Endodermal cell (in vitro differentiated cells): Measurements from ENCODE around the gene ENDOV. TPM values are rescaled to one million over a fixed set of nuclear protein-coding genes. Genes with fewer than 3 reads are reported as not detected.
A peak's percentile ranks its signal among the peaks of the same experiment; 100 is the strongest.

Experiments
- DNase-seq: peaks from one replicate; pipeline ENCODE4 v3.0.0-alpha.2; 2017
- H3K27ac ChIP-seq: 2 replicates; pipeline ENCODE4 v1.5.1; 2013; ENCODE audit warnings: mild to moderate bottlenecking, low read depth, low read length, moderate library complexity
- H3K27me3 ChIP-seq: 2 replicates; pipeline ENCODE4 v1.6.1; 2013; ENCODE audit warnings: mild to moderate bottlenecking, low read length, moderate library complexity; ENCODE audit not compliant: insufficient read depth, control insufficient read depth, poor library complexity, severe bottlenecking
- H3K36me3 ChIP-seq: 2 replicates; pipeline ENCODE4 v1.7.0; 2013; ENCODE audit warnings: mild to moderate bottlenecking, low read length, moderate library complexity; ENCODE audit not compliant: control insufficient read depth, insufficient read depth
- H3K4me1 ChIP-seq: one replicate; pipeline ENCODE4 v1.7.0; 2013; ENCODE audit warnings: low read length; ENCODE audit not compliant: control insufficient read depth, insufficient read depth
- H3K4me3 ChIP-seq: 2 replicates; pipeline ENCODE4 v1.5.1; 2013; ENCODE audit warnings: mild to moderate bottlenecking, low read length, moderate library complexity
- H3K9ac ChIP-seq: 2 replicates; pipeline ENCODE4 v1.6.1; 2013; ENCODE audit warnings: mild to moderate bottlenecking, low read length, moderate library complexity; ENCODE audit not compliant: poor library complexity, severe bottlenecking; ENCODE audit errors: extremely low read depth
- H3K9me3 ChIP-seq: 2 replicates; pipeline ENCODE4 v1.6.1; 2013; ENCODE audit warnings: mild to moderate bottlenecking, low read length, moderate library complexity; ENCODE audit not compliant: control insufficient read depth
- H3K27ac Mint-ChIP-seq: 2 replicates; pipeline ENCODE4 v1.8.0; 2020; ENCODE audit warnings: mixed read lengths
- H3K27me3 Mint-ChIP-seq: 2 replicates; pipeline ENCODE4 v1.8.0; 2021; ENCODE audit warnings: mild to moderate bottlenecking, mixed read lengths; ENCODE audit not compliant: insufficient read depth
- H3K36me3 Mint-ChIP-seq: 2 replicates; pipeline ENCODE4 v1.8.0; 2020; ENCODE audit warnings: low read depth, mixed read lengths
- H3K4me1 Mint-ChIP-seq: 2 replicates; pipeline ENCODE4 v1.8.0; 2020; ENCODE audit warnings: mixed read lengths
- H3K4me3 Mint-ChIP-seq: 2 replicates; pipeline ENCODE4 v1.8.0; 2020; ENCODE audit warnings: mild to moderate bottlenecking, moderate library complexity, mixed read lengths
- H3K9me3 Mint-ChIP-seq: 2 replicates; pipeline ENCODE4 v1.8.0; 2020; ENCODE audit warnings: mild to moderate bottlenecking, mixed read lengths
- CTCF ChIP-seq: fragments of 200-600 bp; sonication (generic); conservative IDR thresholded peaks from 2 replicates; pipeline ENCODE4 v1.5.0; 2021; ENCODE audit warnings: antibody characterized with exemption, mild to moderate bottlenecking
- WGBS, 2 experiments: methylation state at CpG; one replicate each; pipeline versions ENCODE4 v1.1.5 to v1.1.7; 2013; ENCODE audit warnings: missing lambda C conversion rate in 2 of 2, mixed read lengths in 1 of 2; ENCODE audit not compliant: insufficient coverage in 1 of 2, insufficient read length in 1 of 2; 5-methylcytosine and 5-hydroxymethylcytosine counted together
- total RNA-seq, 2 donors: library from RNA; stranded (reverse); fragmentation: NEBNext Ultra II Directional in 1 of 2; extraction: Animal tissue kit (Norgen Biotek cat#: 25700) in 1 of 2; gene quantifications; 2 replicates in 1 of 2; 3 replicates in 1 of 2; pipeline ENCODE4 v1.2.1, GENCODE V29; 2021

ENDOV gene
- total RNA-seq, 2 donors from 2014 or later = 38.8 to 47.1 TPM

DNA sequence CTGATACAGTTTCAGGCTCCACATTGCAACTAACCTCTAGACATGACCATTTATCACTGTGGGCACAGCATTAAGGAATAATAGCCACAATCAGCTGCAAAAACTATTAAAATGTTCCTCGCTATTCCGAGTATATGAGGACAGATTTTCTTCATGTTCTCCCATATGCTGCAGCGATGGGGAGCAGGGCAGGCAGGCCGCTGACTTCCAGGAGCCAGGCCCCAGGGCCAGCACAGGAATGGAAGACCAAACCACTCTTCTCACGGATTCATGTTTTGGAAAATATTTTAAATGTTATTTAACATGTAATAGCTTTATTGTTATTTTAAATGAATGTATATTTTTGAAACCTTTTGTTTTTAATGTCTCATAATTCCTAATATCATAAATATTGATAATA is 43.8 kb upstream of the ENDOV start:
- Mint-ChIP-seq H3K36me3 (peaks cover 71% of the 10 kb centered on the region), H3K4me1 (peaks cover 18% of the 10 kb centered on the region), H3K9me3 (no peaks in the 10 kb centered on the region), H3K27ac (no peak overlapping the region), H3K27me3 (no peaks in the 10 kb centered on the region), H3K4me3 (no peak overlapping the region)
- no peaks in the 10 kb centered on the region for H3K27me3 ChIP-seq
- no peak for TF ChIP-seq CTCF
- no peak overlapping the region for H3K4me3 ChIP-seq
- peaks cover 85% of the 10 kb centered on the region for H3K36me3 ChIP-seq
- H3K9me3 ChIP-seq = no peaks in the 10 kb centered on the region
- H3K9ac ChIP-seq = no peak overlapping the region
- H3K27ac ChIP-seq = no peak overlapping the region
- DNase-seq = no peak
- H3K4me1 ChIP-seq = peaks cover 6% of the 10 kb centered on the region
- WGBS, 2 experiments = 95 to 100% methylated on average over 3 to 4 of the region's 5 CpGs

GRCh38 chr17:80372456-80372855 is 42.5 kb upstream of the ENDOV start:
- TF ChIP-seq CTCF = no peak
- Mint-ChIP-seq H3K4me1 (peaks cover 29% of the 10 kb centered on the region), H3K27ac (no peak overlapping the region), H3K27me3 (no peaks in the 10 kb centered on the region), H3K4me3 (no peak overlapping the region), H3K9me3 (no peaks in the 10 kb centered on the region), H3K36me3 (peaks cover 76% of the 10 kb centered on the region)
- H3K4me3 ChIP-seq = no peak overlapping the region
- peaks cover 80% of the 10 kb centered on the region for H3K36me3 ChIP-seq
- H3K9me3 ChIP-seq = no peaks in the 10 kb centered on the region
- H3K27ac ChIP-seq = no peak overlapping the region
- 95% methylated on average over 8 to 11 of the region's 11 CpGs for WGBS, 2 experiments
- H3K9ac ChIP-seq = no peak overlapping the region
- H3K27me3 ChIP-seq = no peaks in the 10 kb centered on the region
- no peak for DNase-seq
- H3K4me1 ChIP-seq = peaks cover 13% of the 10 kb centered on the region

DNA sequence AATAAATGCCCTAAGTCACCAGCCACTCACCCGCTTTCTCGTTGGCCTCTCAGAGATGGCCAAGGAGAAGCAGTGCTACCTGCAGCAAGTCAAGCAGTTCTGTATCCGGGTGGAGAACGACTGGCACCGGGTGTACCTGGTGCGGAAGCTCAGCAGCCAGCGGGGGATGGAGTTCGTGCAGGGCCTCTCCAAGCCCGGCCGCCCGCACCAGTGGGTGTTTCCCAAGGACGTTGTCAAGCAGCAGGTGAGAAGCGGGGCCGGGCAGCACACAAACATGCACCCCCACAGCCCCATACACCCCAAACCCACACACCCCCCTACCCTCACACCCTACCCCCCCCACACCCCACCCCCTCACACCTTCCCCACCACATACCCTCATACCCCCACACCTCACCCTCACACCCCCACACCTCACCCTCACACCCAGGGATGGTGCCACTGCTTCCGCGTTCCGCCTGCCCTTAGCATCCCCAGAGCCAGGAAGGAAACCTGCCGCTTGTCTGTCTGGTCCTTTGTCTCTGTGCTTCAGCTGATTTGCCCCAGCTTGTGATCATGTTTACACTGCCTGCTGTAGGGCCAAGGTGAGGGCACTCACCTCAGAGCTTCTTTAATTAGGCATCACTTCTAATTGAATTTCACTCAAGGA is 41.9 kb upstream of the ENDOV start:
- Mint-ChIP-seq H3K27ac (peak overlapping the region; percentile 8), H3K9me3 (no peaks in the 10 kb centered on the region), H3K27me3 (no peaks in the 10 kb centered on the region), H3K36me3 (peaks cover 76% of the 10 kb centered on the region), H3K4me3 (no peak overlapping the region), H3K4me1 (peaks cover 31% of the 10 kb centered on the region)
- H3K27ac ChIP-seq = no peak overlapping the region
- H3K4me1 ChIP-seq = peaks cover 16% of the 10 kb centered on the region
- H3K4me3 ChIP-seq = no peak overlapping the region
- TF ChIP-seq CTCF = no peak
- peaks cover 80% of the 10 kb centered on the region for H3K36me3 ChIP-seq
- WGBS, 2 experiments = 96 to 98% methylated on average over 6 to 15 of the region's 18 CpGs
- no peaks in the 10 kb centered on the region for H3K9me3 ChIP-seq
- no peaks in the 10 kb centered on the region for H3K27me3 ChIP-seq
- H3K9ac ChIP-seq = no peak overlapping the region
- no peak for DNase-seq
